Keratinocyte (primary cell): ENCODE measurements around the gene ARHGAP31. TPM values are rescaled to one million over a fixed set of nuclear protein-coding genes. Genes with fewer than 3 reads are reported as not detected.

Experiments
- DNase-seq: peaks from one replicate; pipeline ENCODE4 v3.0.0-alpha.2; 2011; ENCODE audit warnings: low read depth, missing footprints, low spot score
- FAIRE-seq: peaks from 2 replicates; lab custom pipeline; 2011; peaks lifted over from hg19 to GRCh38; lab: Jason Lieb, UNC
- H2AFZ ChIP-seq: 2 replicates; pipeline ENCODE4 v1.6.0; 2012; ENCODE audit warnings: low read length, control low read depth, inconsistent platforms; ENCODE audit not compliant: control insufficient read depth
- H3K27ac ChIP-seq: 2 replicates; pipeline ENCODE4 v1.5.1; 2011; ENCODE audit warnings: low read length; ENCODE audit not compliant: control insufficient read depth, insufficient read depth
- H3K27me3 ChIP-seq: 3 replicates; pipeline ENCODE4 v1.6.0; 2011; ENCODE audit warnings: low read length; ENCODE audit not compliant: control insufficient read depth, insufficient read depth; ENCODE audit errors: extremely low read depth
- H3K36me3 ChIP-seq, 2 experiments: 2 replicates in 1 of 2; 3 replicates in 1 of 2; pipeline ENCODE4 v1.5.1; 2011; ENCODE audit warnings: low read length in 2 of 2, mild to moderate bottlenecking in 1 of 2; ENCODE audit not compliant: control insufficient read depth in 2 of 2, insufficient read depth in 2 of 2; ENCODE audit errors: extremely low read depth in 1 of 2
- H3K4me1 ChIP-seq: 3 replicates; pipeline ENCODE4 v1.5.1; 2011; ENCODE audit warnings: low read length; ENCODE audit not compliant: control insufficient read depth, insufficient read depth; ENCODE audit errors: extremely low read depth
- H3K4me2 ChIP-seq: 3 replicates; pipeline ENCODE4 v1.6.0; 2011; ENCODE audit warnings: low read depth, low read length; ENCODE audit not compliant: control insufficient read depth, insufficient read depth; ENCODE audit errors: extremely low read depth
- H3K4me3 ChIP-seq, 3 experiments: fragments of 200-600 bp in 1 of 3; sonication (generic) in 1 of 3; 2 replicates in 2 of 3; 3 replicates in 1 of 3; pipeline ENCODE4 v1.5.1; 2011 to 2016; ENCODE audit warnings: low read length in 3 of 3, mild to moderate bottlenecking in 3 of 3, control low read depth in 2 of 3, inconsistent platforms in 1 of 3, low read depth in 1 of 3, mixed read lengths in 1 of 3, mixed run types in 1 of 3, moderate library complexity in 1 of 3; ENCODE audit not compliant: control insufficient read depth in 2 of 3, insufficient read depth in 2 of 3; ENCODE audit errors: extremely low read depth in 1 of 3
- H3K79me2 ChIP-seq: 2 replicates; pipeline ENCODE4 v1.6.0; 2012; ENCODE audit warnings: low read length; ENCODE audit not compliant: control insufficient read depth, insufficient read depth
- H3K9ac ChIP-seq: 3 replicates; pipeline ENCODE4 v1.6.0; 2011; ENCODE audit warnings: low read length; ENCODE audit not compliant: control insufficient read depth, insufficient read depth; ENCODE audit errors: extremely low read depth
- H3K9me1 ChIP-seq: 3 replicates; pipeline ENCODE4 v1.6.0; 2011; ENCODE audit warnings: low read length; ENCODE audit not compliant: control insufficient read depth, insufficient read depth; ENCODE audit errors: extremely low read depth
- H3K9me3 ChIP-seq: 2 replicates; pipeline ENCODE4 v1.5.1; 2012; ENCODE audit warnings: low read depth, low read length; ENCODE audit not compliant: control insufficient read depth
- H4K20me1 ChIP-seq: 3 replicates; pipeline ENCODE4 v1.6.0; 2011; ENCODE audit warnings: low read length; ENCODE audit not compliant: control insufficient read depth, insufficient read depth; ENCODE audit errors: extremely low read depth
- CTCF ChIP-seq, 3 experiments: IDR thresholded peaks in 1 of 3; conservative IDR thresholded peaks in 1 of 3; optimal IDR thresholded peaks in 1 of 3; 2 replicates in 2 of 3; 3 replicates in 1 of 3; pipeline versions ENCODE3 to v1.5.1; 2011; ENCODE audit warnings: low read length in 3 of 3, mild to moderate bottlenecking in 3 of 3, moderate library complexity in 2 of 3, control low read depth in 1 of 3, inconsistent platforms in 1 of 3; ENCODE audit not compliant: insufficient read depth in 2 of 3; ENCODE audit errors: extremely low read depth in 1 of 3
- EZH2 ChIP-seq: IDR thresholded peaks from one replicate; pipeline ENCODE4 v1.6.1; 2012; ENCODE audit warnings: inconsistent platforms, mild to moderate bottlenecking, low read length, moderate library complexity
- dilution Hi-C: fragments of 300-500 bp; cut with MboI; formaldehyde crosslinking; loops from one replicate; pipeline ENCODE4 v1.7.0; 2020; ENCODE audit warnings: low sequenced_read_pairs; ENCODE audit not compliant: extremely low pct_ligation_motif_present
- polyA plus RNA-seq, 5 experiments: library from polyadenylated mRNA; depleted of rRNA in 3 of 5; stranded (reverse) in 3 of 5; stranded (forward) in 1 of 5; unstranded in 1 of 5; fragments of >200 nt; gene quantifications; 1 replicate in 1 of 5; 2 replicates in 3 of 5; 3 replicates in 1 of 5; pipeline versions ENCODE4 v1.2.1 to v1.2.3, GENCODE V29; 2011 to 2012; ENCODE audit warnings: missing spikeins in 2 of 5, low read depth in 1 of 5, low replicate concordance in 1 of 5

ARHGAP31 gene
- polyA plus RNA-seq, 1 donor (not counting 4 experiments of a cell fraction or from before 2014, with no cell fraction given), result 3.0 TPM

DNA sequence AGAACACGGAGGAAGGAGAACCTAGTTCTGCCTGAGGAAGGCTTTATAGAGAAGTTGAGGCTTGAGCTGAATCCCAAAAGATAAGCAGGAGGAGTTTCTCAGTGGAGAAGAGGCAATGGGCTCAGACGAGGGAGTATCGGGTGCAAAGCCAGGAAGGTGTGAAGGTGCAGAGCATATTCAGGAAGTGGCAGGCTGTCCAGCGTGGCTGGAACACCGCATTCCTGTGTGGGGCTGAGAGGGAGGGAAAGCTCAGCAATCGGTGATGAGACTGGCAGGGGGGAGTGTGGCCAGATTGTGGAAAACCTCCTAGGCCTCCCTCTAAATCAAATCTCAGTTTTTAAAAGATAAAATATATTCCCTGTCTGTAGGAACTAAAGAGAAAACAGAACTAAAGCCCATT is 63.0 kb downstream of the ARHGAP31 start:
- Histone ChIP-seq H3K27me3 (no peaks in the 10 kb centered on the region), H3K36me3 (no peaks in the 10 kb centered on the region), H4K20me1 (no peaks in the 10 kb centered on the region), H3K4me2 (peak overlapping the region; percentile 47), H3K9me3 (no peaks in the 10 kb centered on the region), H3K9me1 (no peaks in the 10 kb centered on the region), H3K4me3 (no peak overlapping the region), H3K79me2 (no peaks in the 10 kb centered on the region), H2AFZ (peak overlapping the region; percentile 64), H3K9ac (no peak overlapping the region), H3K4me1 (peaks cover 4% of the 10 kb centered on the region), H3K27ac (no peak overlapping the region)
- FAIRE-seq (no peak), DNase-seq (no peak)
- dilution Hi-C loops, result no loop called here
- no peak for TF ChIP-seq EZH2
- no peak for TF ChIP-seq CTCF (optimal IDR thresholded peaks at IDR 0.05 in 1 of 3, IDR thresholded peaks at IDR 0.05 in 1 of 3, conservative IDR thresholded peaks at IDR 0.05 in 1 of 3; ENCODE audit: extremely low read depth in 1 of 3, insufficient read depth in 2 of 3, low read length in 3 of 3)

- no peak overlapping the region for H3K9ac ChIP-seq
These were observed 65.5 kb downstream of the ARHGAP31 start for GRCh38 chr3:119359476-119360326.

More at GRCh38 chr3:119359476-119360326, 65.5 kb downstream of the ARHGAP31 start:
- H3K9me3 ChIP-seq, result no peaks in the 10 kb centered on the region
- no peak overlapping the region for H3K4me2 ChIP-seq
- H3K36me3 ChIP-seq, result no peaks in the 10 kb centered on the region
- H3K9me1 ChIP-seq, result no peaks in the 10 kb centered on the region
- H4K20me1 ChIP-seq, result no peaks in the 10 kb centered on the region
- H3K27ac ChIP-seq, result no peak overlapping the region
- FAIRE-seq (no peak), DNase-seq (no peak)
- H3K79me2 ChIP-seq, result no peaks in the 10 kb centered on the region
- TF ChIP-seq EZH2, result no peak
- TF ChIP-seq CTCF (optimal IDR thresholded peaks at IDR 0.05 in 1 of 3, IDR thresholded peaks at IDR 0.05 in 1 of 3, conservative IDR thresholded peaks at IDR 0.05 in 1 of 3; ENCODE audit: extremely low read depth in 1 of 3, insufficient read depth in 2 of 3, low read length in 3 of 3), result no peak
- dilution Hi-C loops, result no loop called here
- no peak overlapping the region for H2AFZ ChIP-seq
- H3K4me3 ChIP-seq, result no peak overlapping the region
- peaks cover 4% of the 10 kb centered on the region for H3K4me1 ChIP-seq
- H3K27me3 ChIP-seq, result no peaks in the 10 kb centered on the region
